ENCODE results near the gene IRS1. TPM values are rescaled to one million over a fixed set of nuclear protein-coding genes. Genes with fewer than 3 reads are reported as not detected.

IRS1 gene
- total and polyA plus RNA-seq, 4 donors = 3.1 to 36.7 (median 7.9) TPM

GRCh38 chr2:226790011-226790410 is 9.6 kb downstream of the IRS1 start:
- Histone ChIP-seq H3K4me1 (ENCODE audit: control insufficient read depth in 5 of 5, insufficient read depth in 5 of 5, low read length in 5 of 5) (peaks cover 6 to 49% (median 26%) of the 10 kb centered on the region in 5 donors), H3K27me3 (ENCODE audit: control insufficient read depth in 3 of 3, insufficient read depth in 3 of 3, low read length in 2 of 3) (no peaks in the 10 kb centered on the region), H3K36me3 (ENCODE audit: control insufficient read depth in 4 of 4, insufficient read depth in 4 of 4, low read length in 4 of 4) (peaks cover 0 to 21% (median 10%) of the 10 kb centered on the region in 4 donors), H3K9me3 (ENCODE audit: control insufficient read depth in 4 of 4, insufficient read depth in 3 of 4, low read length in 3 of 4) (no peaks in the 10 kb centered on the region), H3K27ac (ENCODE audit: low read depth in 1 of 2, low read length in 1 of 2) (peak overlapping the region in 1 of 2 donors; percentile 91), H3K9ac (ENCODE audit: insufficient read depth in 1 of 2, low read length in 2 of 2) (peak overlapping the region in 1 of 2 donors; percentile 36), H3K4me3 (no peak overlapping the region)
- ATAC-seq (ENCODE audit: insufficient read depth, low FRiP score) (no peak), DNase-seq (no peak)
- WGBS, 2 donors = 85 to 88% methylated on average over 1 of the region's 1 CpG
- no peak for TF ChIP-seq CTCF (IDR thresholded peaks at IDR 0.05; ENCODE audit: control extremely low read depth, extremely low read depth)

- ATAC-seq (ENCODE audit: insufficient read depth, low FRiP score) = no peak
- Histone ChIP-seq H3K4me3 (no peak overlapping the region), H3K9ac (ENCODE audit: insufficient read depth in 1 of 2, low read length in 2 of 2) (peak overlapping the region in 1 of 2 donors; percentile 53), H3K36me3 (ENCODE audit: control insufficient read depth in 4 of 4, insufficient read depth in 4 of 4, low read length in 4 of 4) (peaks cover 0 to 16% (median 8%) of the 10 kb centered on the region in 4 donors), H3K27ac (ENCODE audit: low read depth in 1 of 2, low read length in 1 of 2) (peak overlapping the region in 1 of 2 donors; percentile 91), H3K9me3 (ENCODE audit: control insufficient read depth in 4 of 4, insufficient read depth in 3 of 4, low read length in 3 of 4) (no peaks in the 10 kb centered on the region), H3K27me3 (ENCODE audit: control insufficient read depth in 3 of 3, insufficient read depth in 3 of 3, low read length in 2 of 3) (no peaks in the 10 kb centered on the region), H3K4me1 (ENCODE audit: control insufficient read depth in 5 of 5, insufficient read depth in 5 of 5, low read length in 5 of 5) (peaks cover 4 to 47% (median 26%) of the 10 kb centered on the region in 5 donors)
- 70 to 80% methylated on average over 3 of the region's 3 CpGs for WGBS, 2 donors
- no peak for TF ChIP-seq CTCF (IDR thresholded peaks at IDR 0.05; ENCODE audit: control extremely low read depth, extremely low read depth)
- peak in 2 of 3 donors; percentile 77 to 79 for DNase-seq
Measured at GRCh38 chr2:226788881-226789490, 10.6 kb downstream of the IRS1 start.

- Histone ChIP-seq H3K9ac (ENCODE audit: insufficient read depth in 1 of 2, low read length in 2 of 2) (no peak overlapping the region), H3K36me3 (ENCODE audit: control insufficient read depth in 4 of 4, insufficient read depth in 4 of 4, low read length in 4 of 4) (peaks cover 0 to 17% (median 7%) of the 10 kb centered on the region in 4 donors), H3K9me3 (ENCODE audit: control insufficient read depth in 4 of 4, insufficient read depth in 3 of 4, low read length in 3 of 4) (peaks cover 0 to 3% (median 0%) of the 10 kb centered on the region in 4 donors), H3K27ac (ENCODE audit: low read depth in 1 of 2, low read length in 1 of 2) (no peak overlapping the region), H3K4me3 (no peak overlapping the region), H3K27me3 (ENCODE audit: control insufficient read depth in 3 of 3, insufficient read depth in 3 of 3, low read length in 2 of 3) (no peaks in the 10 kb centered on the region), H3K4me1 (ENCODE audit: control insufficient read depth in 5 of 5, insufficient read depth in 5 of 5, low read length in 5 of 5) (peaks cover 4 to 46% (median 29%) of the 10 kb centered on the region in 5 donors)
- DNase-seq (no peak), ATAC-seq (ENCODE audit: insufficient read depth, low FRiP score) (no peak)
- TF ChIP-seq CTCF (IDR thresholded peaks at IDR 0.05; ENCODE audit: control extremely low read depth, extremely low read depth) = no peak
Measured at GRCh38 chr2:226788064-226788463, 11.6 kb downstream of the IRS1 start.

Data from lung (tissue), 12 donors.